H1 (cell line): ENCODE measurements around the gene CHRNA1. TPM values are rescaled to one million over a fixed set of nuclear protein-coding genes. Genes with fewer than 3 reads are reported as not detected.

Experiments
- CTCF ChIA-PET: fragments of 300-600 bp; sonication (Branson Sonifier 250); formaldehyde crosslinking; loops from one replicate; lab custom pipeline; 2021; ENCODE audit not compliant: partially characterized antibody; lab: Charles Lee
- POLR2A ChIA-PET: fragments of 300-600 bp; sonication (Branson Sonifier 250); formaldehyde crosslinking; loops from one replicate; lab custom pipeline; 2021; ENCODE audit warnings: inconsistent platforms; ENCODE audit not compliant: partially characterized antibody; lab: Charles Lee
- DNase-seq, 2 experiments: peaks; one replicate each; pipeline versions ENCODE4 v3.0.0 to v3.0.0-alpha.2; 2010 to 2022; ENCODE audit warnings: low spot score in 2 of 2, low read depth in 1 of 2, mixed read lengths in 1 of 2
- FAIRE-seq: peaks from 2 replicates; lab custom pipeline; 2011; peaks lifted over from hg19 to GRCh38; lab: Jason Lieb, UNC
- H2AFZ ChIP-seq: 2 replicates; pipeline ENCODE4 v1.8.1; 2012; ENCODE audit warnings: low read length, inconsistent platforms
- H2AK5ac ChIP-seq: 2 replicates; pipeline ENCODE4 v1.6.1; 2013; ENCODE audit warnings: low read depth, low read length
- H2BK120ac ChIP-seq: replicated peaks from 2 replicates; pipeline ENCODE3; 2013; ENCODE audit warnings: low read depth, low read length, inconsistent platforms
- H2BK12ac ChIP-seq: 2 replicates; pipeline ENCODE4 v1.6.1; 2013; ENCODE audit warnings: low read depth, low read length
- H2BK15ac ChIP-seq: 2 replicates; pipeline ENCODE4 v1.6.1; 2013; ENCODE audit warnings: low read length
- H2BK20ac ChIP-seq: 2 replicates; pipeline ENCODE4 v1.6.1; 2013; ENCODE audit warnings: low read length
- H2BK5ac ChIP-seq: 2 replicates; pipeline ENCODE4 v1.6.1; 2013; ENCODE audit warnings: low read depth, low read length
- H3K14ac ChIP-seq: 2 replicates; pipeline ENCODE4 v1.6.1; 2013; ENCODE audit warnings: inconsistent platforms; ENCODE audit not compliant: insufficient read length
- H3K18ac ChIP-seq: 2 replicates; pipeline ENCODE4 v1.6.1; 2013; ENCODE audit warnings: low read length; ENCODE audit errors: extremely low read depth
- H3K23ac ChIP-seq: 2 replicates; pipeline ENCODE4 v1.6.1; 2013; ENCODE audit warnings: inconsistent platforms; ENCODE audit not compliant: insufficient read length
- H3K23me2 ChIP-seq: 2 replicates; pipeline ENCODE4 v1.6.1; 2013; ENCODE audit warnings: low read depth, low read length
- H3K27ac ChIP-seq: 2 replicates; pipeline ENCODE4 v1.6.1; 2011; ENCODE audit warnings: low read depth, low read length, inconsistent platforms
- H3K27me3 ChIP-seq, 4 experiments: replicated peaks in 1 of 4; 1 replicate in 1 of 4; 2 replicates in 3 of 4; pipeline versions ENCODE4 v1.6.1 to v1.8.1; 2011 to 2013; ENCODE audit warnings: low read length in 3 of 4, mild to moderate bottlenecking in 3 of 4, inconsistent platforms in 2 of 4, mixed read lengths in 2 of 4, moderate library complexity in 1 of 4; ENCODE audit not compliant: control insufficient read depth in 3 of 4, insufficient read depth in 3 of 4; ENCODE audit errors: extremely low read depth in 1 of 4
- H3K36me3 ChIP-seq, 4 experiments: 2 replicates each; pipeline versions ENCODE4 v1.6.1 to v1.8.1; 2011 to 2013; ENCODE audit warnings: mild to moderate bottlenecking in 4 of 4, low read length in 3 of 4, moderate library complexity in 2 of 4, control low read depth in 1 of 4, inconsistent platforms in 1 of 4; ENCODE audit not compliant: insufficient read depth in 4 of 4, control insufficient read depth in 2 of 4
- H3K4ac ChIP-seq: replicated peaks from 2 replicates; pipeline ENCODE3; 2013; ENCODE audit warnings: low read length, low read depth, mixed read lengths, inconsistent platforms; ENCODE audit not compliant: insufficient read length
- H3K4me1 ChIP-seq, 4 experiments: replicated peaks in 1 of 4; 1 replicate in 1 of 4; 2 replicates in 3 of 4; pipeline versions ENCODE4 v1.6.1 to v1.8.1; 2011 to 2013; ENCODE audit warnings: low read length in 3 of 4, inconsistent platforms in 2 of 4, mixed read lengths in 1 of 4; ENCODE audit not compliant: insufficient read depth in 4 of 4, control insufficient read depth in 3 of 4
- H3K4me2 ChIP-seq, 2 experiments: 2 replicates each; pipeline versions ENCODE4 v1.6.1 to v1.8.1; 2011 to 2013; ENCODE audit warnings: low read depth in 2 of 2, low read length in 2 of 2, control low read depth in 1 of 2, inconsistent platforms in 1 of 2, mild to moderate bottlenecking in 1 of 2; ENCODE audit not compliant: insufficient read depth in 1 of 2
- H3K4me3 ChIP-seq, 4 experiments: fragments of 200-600, 300-600 bp in 1 of 4; sonication (generic), shearing (Covaris generic), sonication (Bioruptor Twin) in 1 of 4; 2 replicates each; pipeline versions ENCODE4 v1.5.1 to v1.8.1; 2011 to 2016; ENCODE audit warnings: low read length in 4 of 4, low read depth in 3 of 4, control low read depth in 2 of 4, inconsistent platforms in 2 of 4, mild to moderate bottlenecking in 2 of 4, mixed read lengths in 1 of 4, moderate library complexity in 1 of 4; ENCODE audit not compliant: insufficient read depth in 2 of 4; ENCODE audit errors: extremely low read depth in 1 of 4
- H3K56ac ChIP-seq: replicated peaks from 2 replicates; pipeline ENCODE3; 2013; ENCODE audit warnings: low read depth, mild to moderate bottlenecking, mixed read lengths, low read length, inconsistent platforms; ENCODE audit not compliant: insufficient read length
- H3K79me1 ChIP-seq: 2 replicates; pipeline ENCODE4 v1.6.1; 2013; ENCODE audit warnings: low read depth, low read length, control low read depth
- H3K79me2 ChIP-seq, 2 experiments: 2 replicates each; pipeline versions ENCODE4 v1.6.1 to v1.8.1; 2012 to 2013; ENCODE audit warnings: low read length in 2 of 2, mild to moderate bottlenecking in 2 of 2, inconsistent platforms in 1 of 2; ENCODE audit not compliant: insufficient read depth in 2 of 2, control insufficient read depth in 1 of 2
- H3K9ac ChIP-seq, 4 experiments: replicated peaks in 1 of 4; 1 replicate in 1 of 4; 2 replicates in 3 of 4; pipeline versions ENCODE4 v1.6.1 to v1.8.1; 2011 to 2013; ENCODE audit warnings: low read depth in 3 of 4, low read length in 3 of 4, control low read depth in 2 of 4, mild to moderate bottlenecking in 2 of 4, moderate library complexity in 2 of 4, inconsistent platforms in 1 of 4; ENCODE audit errors: extremely low read depth in 1 of 4
- H3K9me3 ChIP-seq, 2 experiments: 2 replicates each; pipeline versions ENCODE4 v1.6.1 to v1.8.1; 2012 to 2013; ENCODE audit warnings: mild to moderate bottlenecking in 2 of 2, moderate library complexity in 2 of 2, control low read depth in 1 of 2, inconsistent platforms in 1 of 2, low read depth in 1 of 2, low read length in 1 of 2, mixed read lengths in 1 of 2; ENCODE audit not compliant: insufficient read depth in 2 of 2
- H4K20me1 ChIP-seq, 2 experiments: replicated peaks in 1 of 2; 2 replicates each; pipeline versions ENCODE3 to v1.8.1; 2011 to 2013; ENCODE audit warnings: inconsistent platforms in 2 of 2, low read length in 2 of 2, mild to moderate bottlenecking in 1 of 2; ENCODE audit not compliant: insufficient read depth in 2 of 2, control insufficient read depth in 1 of 2
- H4K5ac ChIP-seq: 2 replicates; pipeline ENCODE4 v1.6.1; 2013; ENCODE audit warnings: low read length, low read depth, mixed read lengths, inconsistent platforms; ENCODE audit not compliant: insufficient read length
- H4K8ac ChIP-seq: 2 replicates; pipeline ENCODE4 v1.8.0; 2013; ENCODE audit warnings: mild to moderate bottlenecking, moderate library complexity, low read length, inconsistent platforms; ENCODE audit not compliant: insufficient read depth; ENCODE audit errors: extremely low read depth
- H4K91ac ChIP-seq: replicated peaks from 2 replicates; pipeline ENCODE3; 2013; ENCODE audit warnings: low read length, mixed read lengths, inconsistent platforms; ENCODE audit not compliant: insufficient read length
- ASH2L ChIP-seq: fragments of 200-600, 300-600 bp; sonication (generic); IDR thresholded peaks from one replicate; pipeline ENCODE4 v1.7.1; 2017; ENCODE audit warnings: low read length
- MAFK ChIP-seq: IDR thresholded peaks from 2 replicates; pipeline ENCODE4 v1.6.1; 2012; ENCODE audit warnings: low read depth, mild to moderate bottlenecking, improper control_type of control experiment, low read length
- RAD21 ChIP-seq, 2 experiments: IDR thresholded peaks in 1 of 2; conservative IDR thresholded peaks in 1 of 2; 2 replicates each; pipeline ENCODE4 v1.6.1; 2011; ENCODE audit warnings: low read depth in 2 of 2, low read length in 2 of 2, improper control_type of control experiment in 1 of 2, inconsistent platforms in 1 of 2, mild to moderate bottlenecking in 1 of 2, moderate library complexity in 1 of 2
- RBBP5 ChIP-seq: IDR thresholded peaks from 2 replicates; pipeline ENCODE4 v1.7.1; 2012; ENCODE audit warnings: low read depth, mild to moderate bottlenecking, inconsistent platforms, low read length, moderate library complexity, borderline replicate concordance
- RNF2 ChIP-seq: fragments of 200-900, 300-1000 bp; sonication (generic); IDR thresholded peaks from 2 replicates; pipeline ENCODE4 v1.7.1; 2016; ENCODE audit warnings: borderline replicate concordance, low read depth, mild to moderate bottlenecking, antibody characterized with exemption, low read length; ENCODE audit not compliant: poor library complexity, severe bottlenecking; ENCODE audit errors: missing control alignments
- SP4 ChIP-seq: IDR thresholded peaks from 2 replicates; pipeline ENCODE4 v1.6.1; 2012; ENCODE audit warnings: low read length, inconsistent platforms
- YY1 ChIP-seq: IDR thresholded peaks from 2 replicates; pipeline ENCODE4 v1.6.1; 2011; ENCODE audit warnings: low read depth, mild to moderate bottlenecking, low read length
- WGBS, 2 experiments: shearing (Covaris generic) in 1 of 2; methylation state at CpG; one replicate each; pipeline versions ENCODE4 v1.1.6 to v1.1.7; 2013 to 2015; ENCODE audit warnings: low lambda C conversion rate in 2 of 2, mixed read lengths in 2 of 2, inconsistent platforms in 1 of 2, low coverage in 1 of 2, missing lambda C conversion rate in 1 of 2; ENCODE audit not compliant: insufficient replicate concordance in 2 of 2, insufficient coverage in 1 of 2, insufficient read length in 1 of 2; ENCODE audit errors: extremely low coverage in 1 of 2, missing lambda C conversion rate in 1 of 2; 5-methylcytosine and 5-hydroxymethylcytosine counted together
- polyA plus RNA-seq, 7 experiments: library from polyadenylated mRNA; depleted of rRNA in 3 of 7; stranded (reverse) in 5 of 7; unstranded in 2 of 7; fragments of >200 nt in 5 of 7; fragments of 200-250 nt in 2 of 7; gene quantifications; 1 replicate in 5 of 7; 2 replicates in 1 of 7; 4 replicates in 1 of 7; pipeline versions ENCODE4 v1.2.1 to v1.2.3, GENCODE V29; 2011 to 2013; ENCODE audit warnings: missing spikeins in 2 of 7, mixed read lengths in 2 of 7
- total RNA-seq: library from RNA; stranded (reverse); fragmentation: NEBNext Ultra II Directional; extraction: Animal tissue kit (Norgen Biotek cat#: 25700); gene quantifications from 2 replicates; pipeline ENCODE4 v1.2.1, GENCODE V29; 2021
- TF ChIP-seq, protein P1 (sequence below): IDR thresholded peaks from 2 replicates; pipeline ENCODE4 v1.6.1; 2011; ENCODE audit warnings: low read length, improper control_type of control experiment

The CHRNA1 gene
- total and polyA plus RNA-seq, 2 of the 8 experiments (the other 6 are each of a cell fraction or from before 2014, with no cell fraction given) = 0.11 to 0.15 TPM

DNA sequence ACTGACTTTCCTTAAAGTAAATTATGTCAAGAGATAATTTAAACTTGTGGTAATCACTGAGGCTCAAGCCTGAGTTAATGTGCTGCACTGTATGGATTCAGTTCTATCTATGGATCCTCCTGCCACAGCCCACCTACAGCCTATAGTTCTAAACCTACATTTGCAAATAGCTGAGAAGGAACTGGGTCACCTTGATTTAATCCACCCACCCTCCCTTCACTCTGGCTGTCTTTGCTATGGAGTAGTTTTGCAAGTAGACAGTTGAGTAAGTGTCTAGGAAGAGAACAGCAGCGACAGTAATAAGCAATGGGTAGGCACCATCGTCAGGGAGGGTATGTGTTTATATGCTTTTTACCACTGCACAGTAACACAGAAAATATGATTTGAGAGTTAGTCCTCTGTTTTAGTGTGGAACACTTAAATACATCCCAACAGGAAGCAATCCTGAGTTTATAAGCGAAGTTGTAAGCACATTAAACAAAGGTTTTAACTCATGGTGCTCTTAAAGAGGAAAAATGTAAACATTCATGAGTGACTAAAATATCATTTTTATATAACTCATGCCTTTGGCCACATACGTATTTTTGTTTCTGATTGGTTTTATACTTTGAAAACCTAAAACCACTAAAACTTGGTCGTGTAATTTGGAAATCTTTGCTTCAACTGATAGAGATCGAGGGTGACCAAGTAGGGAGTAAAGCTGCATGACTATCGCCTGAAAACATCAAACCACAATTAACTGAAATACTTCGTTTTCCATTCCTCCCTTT lies 36.3 kb upstream of the CHRNA1 start:
- H3K79me2 ChIP-seq = no peaks in the 10 kb centered on the region
- H4K91ac ChIP-seq = no peak overlapping the region
- peaks cover 0 to 31% (median 14%) of the 10 kb centered on the region in 4 experiments; a peak in 6 of 8 replicates for H3K36me3 ChIP-seq
- no peak for DNase-seq
- no peak overlapping the region for H3K14ac ChIP-seq
- H3K9me3 ChIP-seq = no peaks in the 10 kb centered on the region
- H2BK15ac ChIP-seq = no peak overlapping the region
- H3K23me2 ChIP-seq = no peaks in the 10 kb centered on the region
- H4K8ac ChIP-seq = no peak overlapping the region
- no peak overlapping the region for H3K18ac ChIP-seq
- ChIA-PET CTCF (interaction anchor here (0.6 to 2.1 kb wide), 4 partner anchors 11 to 205 kb away, joined by 4 to 7 read pairs (median 6); no protein-coding TSS in a partner anchor), POLR2A (interaction anchor here (1.7 kb wide), 1 partner anchor 13 kb away, joined by 5 read pairs; no protein-coding TSS in a partner anchor)
- H2AK5ac ChIP-seq = no peak overlapping the region
- H3K4ac ChIP-seq = no peak overlapping the region
- FAIRE-seq = no peak
- H3K4me2 ChIP-seq = no peak overlapping the region
- H3K56ac ChIP-seq = no peak overlapping the region
- no peak overlapping the region for H2BK120ac ChIP-seq
- H2BK5ac ChIP-seq = no peak overlapping the region
- peaks cover 0 to 1% (median 0%) of the 10 kb centered on the region in 4 experiments; a peak in 1 of 7 replicates for H3K27me3 ChIP-seq
- H2BK20ac ChIP-seq = no peak overlapping the region
- 91 to 100% methylated on average over 1 to 8 of the region's 8 CpGs for WGBS, 2 experiments
- no peak overlapping the region for H3K27ac ChIP-seq
- no peak overlapping the region for H3K4me3 ChIP-seq
- H3K23ac ChIP-seq = no peak overlapping the region
- no peaks in the 10 kb centered on the region for H4K20me1 ChIP-seq
- H2AFZ ChIP-seq = no peak overlapping the region
- no peaks in the 10 kb centered on the region for H3K79me1 ChIP-seq
- H4K5ac ChIP-seq = no peak overlapping the region
- H2BK12ac ChIP-seq = no peak overlapping the region
- no peak overlapping the region for H3K9ac ChIP-seq
- peaks cover 6 to 15% (median 11%) of the 10 kb centered on the region in 4 experiments; a peak in 5 of 7 replicates for H3K4me1 ChIP-seq
- TF ChIP-seq RNF2 = no peak
- no peak for TF ChIP-seq ASH2L
- TF ChIP-seq MAFK = no peak
- no peak for TF ChIP-seq RBBP5
- TF ChIP-seq, protein P1, sequence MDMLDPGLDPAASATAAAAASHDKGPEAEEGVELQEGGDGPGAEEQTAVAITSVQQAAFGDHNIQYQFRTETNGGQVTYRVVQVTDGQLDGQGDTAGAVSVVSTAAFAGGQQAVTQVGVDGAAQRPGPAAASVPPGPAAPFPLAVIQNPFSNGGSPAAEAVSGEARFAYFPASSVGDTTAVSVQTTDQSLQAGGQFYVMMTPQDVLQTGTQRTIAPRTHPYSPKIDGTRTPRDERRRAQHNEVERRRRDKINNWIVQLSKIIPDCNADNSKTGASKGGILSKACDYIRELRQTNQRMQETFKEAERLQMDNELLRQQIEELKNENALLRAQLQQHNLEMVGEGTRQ = no peak
- TF ChIP-seq SP4 = no peak
- no peak for TF ChIP-seq RAD21 (IDR thresholded peaks at IDR 0.05 in 1 of 2, conservative IDR thresholded peaks at IDR 0.05 in 1 of 2; ENCODE audit: low read depth in 2 of 2, low read length in 2 of 2)
- no peak for TF ChIP-seq YY1
